SK-N-SH treated with all-trans-retinoic acid at 6 μM for 48 hours (cell line): ENCODE data around the gene SPECC1.

Experiments used
- ATAC-seq: fragments of 200-7000 bp; cut with Tn5 transposase; 3 replicates; pipeline ENCODE4 v1.9.1; 2020; ENCODE audit warnings: mild to moderate bottlenecking, moderate library complexity
- BACH2 ChIP-seq: fragments of 250-450 bp; sonication (Bioruptor Pico); IDR thresholded peaks from 2 replicates; pipeline ENCODE4 v1.9.0; 2021; ENCODE audit warnings: mild to moderate bottlenecking, borderline replicate concordance
- CREB5 ChIP-seq: fragments of 250-450 bp; sonication (Bioruptor Pico); IDR thresholded peaks from 2 replicates; pipeline ENCODE4 v1.5.1; 2020; ENCODE audit warnings: low read depth, mild to moderate bottlenecking, moderate library complexity
- CSDC2 ChIP-seq: fragments of 250-450 bp; sonication (Bioruptor Pico); IDR thresholded peaks from 2 replicates; pipeline ENCODE4 v1.5.0; 2020; ENCODE audit warnings: mild to moderate bottlenecking, moderate library complexity
- CSRNP3 ChIP-seq: fragments of 250-450 bp; sonication (Bioruptor Pico); IDR thresholded peaks from 2 replicates; pipeline ENCODE4 v1.5.1; 2021; ENCODE audit warnings: mild to moderate bottlenecking, moderate library complexity
- ESRRG ChIP-seq: fragments of 250-450 bp; sonication (Bioruptor Pico); IDR thresholded peaks from 2 replicates; pipeline ENCODE4 v1.6.1; 2021; ENCODE audit warnings: mild to moderate bottlenecking
- GLIS3 ChIP-seq: fragments of 250-450 bp; sonication (Bioruptor Pico); IDR thresholded peaks from 2 replicates; pipeline ENCODE4 v1.5.0; 2020; ENCODE audit warnings: mild to moderate bottlenecking, moderate library complexity
- ISL1 ChIP-seq: fragments of 250-450 bp; sonication (Bioruptor Pico); IDR thresholded peaks from 2 replicates; pipeline ENCODE4 v2.1.2; 2022; ENCODE audit warnings: mild to moderate bottlenecking, moderate library complexity
- OSR1 ChIP-seq: fragments of 250-450 bp; sonication (Bioruptor Pico); IDR thresholded peaks from 2 replicates; pipeline ENCODE4 v1.8.0; 2022; ENCODE audit warnings: moderate library complexity, mild to moderate bottlenecking, inconsistent platforms
- PPARA ChIP-seq: fragments of 250-450 bp; sonication (Bioruptor Pico); IDR thresholded peaks from 2 replicates; pipeline ENCODE4 v1.5.0; 2020; ENCODE audit warnings: mild to moderate bottlenecking, borderline replicate concordance
- RARB ChIP-seq: fragments of 250-450 bp; sonication (Bioruptor Pico); IDR thresholded peaks from 2 replicates; pipeline ENCODE4 v1.8.0; 2021; ENCODE audit warnings: mild to moderate bottlenecking, moderate library complexity
- SNAI2 ChIP-seq: fragments of 250-450 bp; sonication (Bioruptor Pico); IDR thresholded peaks from 2 replicates; pipeline ENCODE4 v1.5.0; 2020; ENCODE audit warnings: mild to moderate bottlenecking, moderate library complexity
- TCF4 ChIP-seq: fragments of 250-450 bp; sonication (Bioruptor Pico); IDR thresholded peaks from 2 replicates; pipeline ENCODE4 v1.8.0; 2021; ENCODE audit warnings: mild to moderate bottlenecking, moderate library complexity, borderline replicate concordance
- TOX ChIP-seq: fragments of 250-450 bp; sonication (Bioruptor Pico); IDR thresholded peaks from 2 replicates; pipeline ENCODE4 v1.8.0; 2021; ENCODE audit warnings: mild to moderate bottlenecking, moderate library complexity, borderline replicate concordance
- TSHZ2 ChIP-seq: fragments of 250-450 bp; sonication (Bioruptor Pico); IDR thresholded peaks from 2 replicates; pipeline ENCODE4 v1.5.0; 2020; ENCODE audit warnings: mild to moderate bottlenecking, moderate library complexity
- ZC3H10 ChIP-seq: fragments of 250-450 bp; sonication (Bioruptor Pico); IDR thresholded peaks from 2 replicates; pipeline ENCODE4 v1.5.1; 2021; ENCODE audit warnings: mild to moderate bottlenecking, moderate library complexity
- ZFP3 ChIP-seq: fragments of 250-450 bp; sonication (Bioruptor Pico); IDR thresholded peaks from 2 replicates; pipeline ENCODE4 v1.5.0; 2020; ENCODE audit warnings: mild to moderate bottlenecking, moderate library complexity
- ZFP30 ChIP-seq: fragments of 450-650 bp; formaldehyde crosslinking; IDR thresholded peaks from 2 replicates; pipeline ENCODE4 v1.5.0; 2022; ENCODE audit warnings: mild to moderate bottlenecking, moderate library complexity
- ZNF565 ChIP-seq: fragments of 450-650 bp; formaldehyde crosslinking; conservative IDR thresholded peaks from 2 replicates; pipeline ENCODE4 v1.5.0; 2020; ENCODE audit warnings: low read depth, mild to moderate bottlenecking, moderate library complexity
- ZNF70 ChIP-seq: fragments of 450-650 bp; formaldehyde crosslinking; IDR thresholded peaks from 2 replicates; pipeline ENCODE4 v1.5.0; 2020; ENCODE audit warnings: mild to moderate bottlenecking, moderate library complexity
- ZNF8 ChIP-seq: fragments of 450-650 bp; formaldehyde crosslinking; IDR thresholded peaks from 2 replicates; pipeline ENCODE4 v1.5.0; 2020; ENCODE audit warnings: mild to moderate bottlenecking, moderate library complexity
- TF ChIP-seq, protein P1 (sequence below): fragments of 250-450 bp; sonication (Bioruptor Pico); IDR thresholded peaks from 2 replicates; pipeline ENCODE4 v1.8.0; 2020; ENCODE audit warnings: mild to moderate bottlenecking, moderate library complexity, borderline replicate concordance
- TF ChIP-seq, protein P2 (sequence below): fragments of 250-450 bp; sonication (Bioruptor Pico); IDR thresholded peaks from 2 replicates; pipeline ENCODE4 v1.8.0; 2021; ENCODE audit warnings: low read depth, mild to moderate bottlenecking, moderate library complexity, borderline replicate concordance

The SPECC1 gene

DNA sequence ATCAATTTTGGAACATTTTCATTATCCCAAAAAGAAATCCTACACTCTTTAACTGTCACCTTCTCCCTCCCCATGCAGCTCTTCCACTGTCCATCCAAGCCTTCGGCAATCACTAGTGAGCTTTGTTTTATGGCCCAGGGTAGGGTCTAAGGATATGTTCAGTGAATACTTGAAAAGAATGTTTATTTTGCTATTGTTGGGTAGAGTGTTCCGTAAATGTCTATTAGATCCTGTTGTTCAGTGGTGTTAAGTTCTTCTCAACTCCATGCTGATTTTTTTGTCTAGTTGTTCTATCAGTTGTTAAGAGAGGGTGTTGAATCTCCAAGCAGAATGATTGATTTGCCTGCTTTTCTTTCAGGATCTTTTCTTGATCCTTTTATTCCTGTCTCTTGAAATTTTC, 29.9 kb downstream of the SPECC1 start:
- no peak for TF ChIP-seq OSR1 (CRISPR knock-in tag)
- no peak for TF ChIP-seq SNAI2
- TF ChIP-seq ZNF8, result no peak
- TF ChIP-seq ZFP30 (CRISPR knock-in tag), result no peak
- TF ChIP-seq ESRRG (CRISPR knock-in tag), result no peak
- no peak for TF ChIP-seq TCF4 (CRISPR knock-in tag)
- no peak for TF ChIP-seq ZFP3 (CRISPR knock-in tag)
- TF ChIP-seq RARB (CRISPR knock-in tag), result no peak
- TF ChIP-seq GLIS3, result no peak
- no peak for TF ChIP-seq CSRNP3 (CRISPR knock-in tag)
- TF ChIP-seq TOX, result no peak
- TF ChIP-seq, protein P1, sequence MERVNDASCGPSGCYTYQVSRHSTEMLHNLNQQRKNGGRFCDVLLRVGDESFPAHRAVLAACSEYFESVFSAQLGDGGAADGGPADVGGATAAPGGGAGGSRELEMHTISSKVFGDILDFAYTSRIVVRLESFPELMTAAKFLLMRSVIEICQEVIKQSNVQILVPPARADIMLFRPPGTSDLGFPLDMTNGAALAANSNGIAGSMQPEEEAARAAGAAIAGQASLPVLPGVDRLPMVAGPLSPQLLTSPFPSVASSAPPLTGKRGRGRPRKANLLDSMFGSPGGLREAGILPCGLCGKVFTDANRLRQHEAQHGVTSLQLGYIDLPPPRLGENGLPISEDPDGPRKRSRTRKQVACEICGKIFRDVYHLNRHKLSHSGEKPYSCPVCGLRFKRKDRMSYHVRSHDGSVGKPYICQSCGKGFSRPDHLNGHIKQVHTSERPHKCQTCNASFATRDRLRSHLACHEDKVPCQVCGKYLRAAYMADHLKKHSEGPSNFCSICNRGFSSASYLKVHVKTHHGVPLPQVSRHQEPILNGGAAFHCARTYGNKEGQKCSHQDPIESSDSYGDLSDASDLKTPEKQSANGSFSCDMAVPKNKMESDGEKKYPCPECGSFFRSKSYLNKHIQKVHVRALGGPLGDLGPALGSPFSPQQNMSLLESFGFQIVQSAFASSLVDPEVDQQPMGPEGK (CRISPR knock-in tag), result no peak
- TF ChIP-seq ZNF565 (CRISPR knock-in tag), result no peak
- TF ChIP-seq ISL1 (CRISPR knock-in tag), result no peak
- no peak for TF ChIP-seq PPARA
- no peak for TF ChIP-seq ZNF70
- TF ChIP-seq CREB5 (CRISPR knock-in tag), result no peak
- TF ChIP-seq, protein P2, sequence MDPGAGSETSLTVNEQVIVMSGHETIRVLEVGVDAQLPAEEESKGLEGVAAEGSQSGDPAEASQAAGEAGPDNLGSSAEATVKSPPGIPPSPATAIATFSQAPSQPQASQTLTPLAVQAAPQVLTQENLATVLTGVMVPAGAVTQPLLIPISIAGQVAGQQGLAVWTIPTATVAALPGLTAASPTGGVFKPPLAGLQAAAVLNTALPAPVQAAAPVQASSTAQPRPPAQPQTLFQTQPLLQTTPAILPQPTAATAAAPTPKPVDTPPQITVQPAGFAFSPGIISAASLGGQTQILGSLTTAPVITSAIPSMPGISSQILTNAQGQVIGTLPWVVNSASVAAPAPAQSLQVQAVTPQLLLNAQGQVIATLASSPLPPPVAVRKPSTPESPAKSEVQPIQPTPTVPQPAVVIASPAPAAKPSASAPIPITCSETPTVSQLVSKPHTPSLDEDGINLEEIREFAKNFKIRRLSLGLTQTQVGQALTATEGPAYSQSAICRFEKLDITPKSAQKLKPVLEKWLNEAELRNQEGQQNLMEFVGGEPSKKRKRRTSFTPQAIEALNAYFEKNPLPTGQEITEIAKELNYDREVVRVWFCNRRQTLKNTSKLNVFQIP (CRISPR knock-in tag), result no peak
- no peak for TF ChIP-seq BACH2 (CRISPR knock-in tag)
- no peak for ATAC-seq

GRCh38 chr17:20040216-20040615, 31.1 kb downstream of the SPECC1 start:
- ATAC-seq, result no peak
- no peak for TF ChIP-seq ZNF565 (CRISPR knock-in tag)
- no peak for TF ChIP-seq ZC3H10
- TF ChIP-seq BACH2 (CRISPR knock-in tag), result no peak
- no peak for TF ChIP-seq CREB5 (CRISPR knock-in tag)
- no peak for TF ChIP-seq TSHZ2 (CRISPR knock-in tag)
- TF ChIP-seq ISL1 (CRISPR knock-in tag), result no peak
- no peak for TF ChIP-seq TOX
- no peak for TF ChIP-seq ZFP3 (CRISPR knock-in tag)
- no peak for TF ChIP-seq ZNF70
- no peak for TF ChIP-seq TCF4 (CRISPR knock-in tag)
- no peak for TF ChIP-seq PPARA

- ATAC-seq, result no peak
- no peak for TF ChIP-seq ISL1 (CRISPR knock-in tag)
- TF ChIP-seq BACH2 (CRISPR knock-in tag), result no peak
- TF ChIP-seq ZNF70, result no peak
- no peak for TF ChIP-seq CSRNP3 (CRISPR knock-in tag)
- no peak for TF ChIP-seq CSDC2
- no peak for TF ChIP-seq TSHZ2 (CRISPR knock-in tag)
- no peak for TF ChIP-seq SNAI2
Measured at GRCh38 chr17:20043021-20043420, 33.9 kb downstream of the SPECC1 start.
